HG02763 (cell line): ENCODE results near the gene ZNHIT2.

ENCODE experiments used
- ATAC-seq: cut with Tn5 transposase; IDR thresholded peaks from one replicate; pipeline ENCODE4 v1.9.1; 2021; ENCODE audit warnings: mild to moderate bottlenecking, moderate library complexity; ENCODE audit not compliant: unreplicated experiment

Gene ZNHIT2

GRCh38 chr11:65078786-65079342, 38.6 kb downstream of the ZNHIT2 start:
- no peak for ATAC-seq

GRCh38 chr11:65078151-65078550, 39.4 kb downstream of the ZNHIT2 start:
- no peak for ATAC-seq

GRCh38 chr11:65077451-65077850, 40.0 kb downstream of the ZNHIT2 start:
- no peak for ATAC-seq

GRCh38 chr11:65072631-65072966, 44.9 kb downstream of the ZNHIT2 start:
- no peak for ATAC-seq

- ATAC-seq, result no peak
Measured at GRCh38 chr11:65071907-65072630, 45.4 kb downstream of the ZNHIT2 start.

- ATAC-seq, result no peak
Measured at GRCh38 chr11:65069217-65069616, 48.3 kb downstream of the ZNHIT2 start.

- no peak for ATAC-seq
Measured at GRCh38 chr11:65067446-65067845, 50.1 kb downstream of the ZNHIT2 start.

GRCh38 chr11:65066805-65067291, 50.7 kb downstream of the ZNHIT2 start:
- no peak for ATAC-seq
